Mucosa of descending colon (tissue), 3 donors: ENCODE measurements around the gene AQP4. TPM values are rescaled to one million over a fixed set of nuclear protein-coding genes. Genes with fewer than 3 reads are reported as not detected.

Source experiments
- ATAC-seq: fragments of 200-7000 bp; cut with Tn5 transposase; one replicate; pipeline ENCODE4 v1.9.1; 2020; ENCODE audit warnings: mild to moderate bottlenecking, moderate library complexity
- DNase-seq, 3 donors: peaks; one replicate each; pipeline ENCODE4 v3.0.0-alpha.2; 2020
- H3K36me3 ChIP-seq: fragments of 200-600 bp; one replicate; pipeline ENCODE4 v1.8.0; 2021; ENCODE audit warnings: low read depth, mild to moderate bottlenecking
- H3K4me1 ChIP-seq: fragments of 200-600 bp; one replicate; pipeline ENCODE4 v1.8.0; 2021; ENCODE audit warnings: low read depth, mild to moderate bottlenecking
- H3K4me3 ChIP-seq: fragments of 200-600 bp; one replicate; pipeline ENCODE4 v1.8.0; 2021; ENCODE audit warnings: mild to moderate bottlenecking
- H3K9me3 ChIP-seq: fragments of 200-600 bp; one replicate; pipeline ENCODE4 v1.8.0; 2021; ENCODE audit warnings: mild to moderate bottlenecking
- CTCF ChIP-seq: fragments of 200-600 bp; IDR thresholded peaks from one replicate; pipeline ENCODE4 v1.8.0; 2022; ENCODE audit warnings: antibody characterized with exemption, mild to moderate bottlenecking
- intact Hi-C, 2 donors: fragments of 100-400 bp; cut with DNase I in 1 of 2; cut with micrococcal nuclease in 1 of 2; formaldehyde crosslinking; loops; one replicate each; pipeline versions ENCODE4 v1.11.0 to v1.11.1; 2022; cut with DNase I, micrococcal nuclease
- total RNA-seq, 3 donors: library from RNA; stranded (reverse); fragmentation: NEBNext Ultra II Directional in 2 of 3; extraction: Animal tissue kit (Norgen Biotek cat#: 25700) in 2 of 3; gene quantifications; one replicate each; pipeline versions ENCODE4 v1.2.1 to v1.2.4, GENCODE V29; 2021 to 2023
- donor health status: DM: no; HTN: no; CAD: no; lungs with moderate emphysema.
- donor health status: DM: no; HTN: no; CAD: no.
- donor health status: DM: no; HTN: yes; CAD: no.

AQP4 gene
- total RNA-seq, 3 donors from 2014 or later, result 0.10 to 0.63 TPM; not detected in 1

- no peak overlapping the region for H3K4me3 ChIP-seq
- TF ChIP-seq CTCF, result no peak
- ATAC-seq (no peak), DNase-seq (no peak)
- no peaks in the 10 kb centered on the region for H3K36me3 ChIP-seq
- intact Hi-C loops, result no loop called here
- H3K4me1 ChIP-seq, result no peaks in the 10 kb centered on the region
- H3K9me3 ChIP-seq, result no peaks in the 10 kb centered on the region
These were observed 24.5 kb downstream of the AQP4 start for GRCh38 chr18:26840965-26841364.

GRCh38 chr18:26839609-26840008 lies 25.9 kb downstream of the AQP4 start:
- no peak for TF ChIP-seq CTCF
- Histone ChIP-seq H3K9me3 (no peaks in the 10 kb centered on the region), H3K36me3 (no peaks in the 10 kb centered on the region), H3K4me1 (no peaks in the 10 kb centered on the region), H3K4me3 (no peak overlapping the region)
- no peak for ATAC-seq
- intact Hi-C loops, result no loop called here
- DNase-seq, result no peak

- no peak for TF ChIP-seq CTCF
- no peaks in the 10 kb centered on the region for H3K4me1 ChIP-seq
- H3K36me3 ChIP-seq, result no peaks in the 10 kb centered on the region
- DNase-seq (no peak), ATAC-seq (no peak)
- no peak overlapping the region for H3K4me3 ChIP-seq
- intact Hi-C loops, result no loop called here
- no peaks in the 10 kb centered on the region for H3K9me3 ChIP-seq
These were observed 33.2 kb downstream of the AQP4 start for GRCh38 chr18:26832302-26832701.

- TF ChIP-seq CTCF, result no peak
- H3K36me3 ChIP-seq, result no peaks in the 10 kb centered on the region
- H3K4me3 ChIP-seq, result no peak overlapping the region
- intact Hi-C loops, result no loop called here
- ATAC-seq, result no peak
- no peak for DNase-seq
- H3K9me3 ChIP-seq, result no peaks in the 10 kb centered on the region
- no peaks in the 10 kb centered on the region for H3K4me1 ChIP-seq
These were observed 37.9 kb downstream of the AQP4 start for GRCh38 chr18:26827581-26827980.

- intact Hi-C loops, result no loop called here
- no peaks in the 10 kb centered on the region for H3K9me3 ChIP-seq
- no peaks in the 10 kb centered on the region for H3K4me1 ChIP-seq
- ATAC-seq, result no peak
- TF ChIP-seq CTCF, result no peak
- DNase-seq, result no peak
- no peaks in the 10 kb centered on the region for H3K36me3 ChIP-seq
- H3K4me3 ChIP-seq, result no peak overlapping the region
These were observed 38.8 kb downstream of the AQP4 start for GRCh38 chr18:26826656-26827235.

- H3K4me3 ChIP-seq, result no peak overlapping the region
- ATAC-seq (no peak), DNase-seq (no peak)
- H3K36me3 ChIP-seq, result no peaks in the 10 kb centered on the region
- no peaks in the 10 kb centered on the region for H3K4me1 ChIP-seq
- no peak for TF ChIP-seq CTCF
- peaks cover 5% of the 10 kb centered on the region for H3K9me3 ChIP-seq
- intact Hi-C loops, result no loop called here
These were observed 44.3 kb downstream of the AQP4 start for GRCh38 chr18:26821181-26821580.
